PFSK-1 (cell line): ENCODE measurements around the gene FGGY.

Experiments used
- FOXP2 ChIP-seq: optimal IDR thresholded peaks from 2 replicates; pipeline ENCODE3; 2011; ENCODE audit warnings: borderline replicate concordance, control low read depth, inconsistent platforms; ENCODE audit not compliant: insufficient read depth; ENCODE audit errors: extremely low read length, extremely low read depth
- POLR2AphosphoS5 ChIP-seq: IDR thresholded peaks from 2 replicates; pipeline ENCODE4 v1.6.1; 2012; ENCODE audit warnings: low read depth, mild to moderate bottlenecking, control low read depth, low read length, moderate library complexity
- SIN3A ChIP-seq: IDR thresholded peaks from 2 replicates; pipeline ENCODE4 v1.6.1; 2012; ENCODE audit warnings: mild to moderate bottlenecking, low read length, moderate library complexity, borderline replicate concordance; ENCODE audit not compliant: insufficient read depth
- TAF1 ChIP-seq: IDR thresholded peaks from 2 replicates; pipeline ENCODE4 v1.6.1; 2012; ENCODE audit warnings: low read length, control low read depth, borderline replicate concordance; ENCODE audit not compliant: insufficient read depth
- TF ChIP-seq, protein P1 (sequence below), 2 experiments: IDR thresholded peaks; 2 replicates each; pipeline versions ENCODE4 v1.6.1 to v1.8.0; 2011 to 2012; ENCODE audit warnings: low read depth in 2 of 2, low read length in 2 of 2, control low read depth in 1 of 2, inconsistent platforms in 1 of 2, mild to moderate bottlenecking in 1 of 2, moderate library complexity in 1 of 2; ENCODE audit not compliant: insufficient read depth in 1 of 2

The FGGY gene

DNA sequence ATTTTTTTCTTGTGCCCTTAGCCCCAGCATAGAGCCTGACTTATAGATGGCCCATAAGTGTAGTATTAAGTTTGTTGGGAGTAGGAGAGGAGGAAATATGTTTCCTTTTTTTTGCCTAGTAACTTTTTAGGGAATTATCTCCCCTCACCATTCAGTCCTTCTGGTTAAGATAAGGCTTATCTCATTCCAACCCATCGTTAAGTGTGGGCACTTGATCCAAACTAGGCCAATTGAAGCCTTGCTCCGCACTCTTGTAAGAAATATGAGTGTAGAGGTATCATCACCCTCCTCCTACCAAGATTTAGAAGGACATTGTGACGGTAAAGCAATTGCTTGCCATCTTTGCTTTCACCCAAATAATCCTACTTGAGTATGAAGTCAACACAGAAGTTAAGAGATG, 8.8 kb upstream of the FGGY start:
- TF ChIP-seq, protein P1, sequence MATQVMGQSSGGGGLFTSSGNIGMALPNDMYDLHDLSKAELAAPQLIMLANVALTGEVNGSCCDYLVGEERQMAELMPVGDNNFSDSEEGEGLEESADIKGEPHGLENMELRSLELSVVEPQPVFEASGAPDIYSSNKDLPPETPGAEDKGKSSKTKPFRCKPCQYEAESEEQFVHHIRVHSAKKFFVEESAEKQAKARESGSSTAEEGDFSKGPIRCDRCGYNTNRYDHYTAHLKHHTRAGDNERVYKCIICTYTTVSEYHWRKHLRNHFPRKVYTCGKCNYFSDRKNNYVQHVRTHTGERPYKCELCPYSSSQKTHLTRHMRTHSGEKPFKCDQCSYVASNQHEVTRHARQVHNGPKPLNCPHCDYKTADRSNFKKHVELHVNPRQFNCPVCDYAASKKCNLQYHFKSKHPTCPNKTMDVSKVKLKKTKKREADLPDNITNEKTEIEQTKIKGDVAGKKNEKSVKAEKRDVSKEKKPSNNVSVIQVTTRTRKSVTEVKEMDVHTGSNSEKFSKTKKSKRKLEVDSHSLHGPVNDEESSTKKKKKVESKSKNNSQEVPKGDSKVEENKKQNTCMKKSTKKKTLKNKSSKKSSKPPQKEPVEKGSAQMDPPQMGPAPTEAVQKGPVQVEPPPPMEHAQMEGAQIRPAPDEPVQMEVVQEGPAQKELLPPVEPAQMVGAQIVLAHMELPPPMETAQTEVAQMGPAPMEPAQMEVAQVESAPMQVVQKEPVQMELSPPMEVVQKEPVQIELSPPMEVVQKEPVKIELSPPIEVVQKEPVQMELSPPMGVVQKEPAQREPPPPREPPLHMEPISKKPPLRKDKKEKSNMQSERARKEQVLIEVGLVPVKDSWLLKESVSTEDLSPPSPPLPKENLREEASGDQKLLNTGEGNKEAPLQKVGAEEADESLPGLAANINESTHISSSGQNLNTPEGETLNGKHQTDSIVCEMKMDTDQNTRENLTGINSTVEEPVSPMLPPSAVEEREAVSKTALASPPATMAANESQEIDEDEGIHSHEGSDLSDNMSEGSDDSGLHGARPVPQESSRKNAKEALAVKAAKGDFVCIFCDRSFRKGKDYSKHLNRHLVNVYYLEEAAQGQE (IDR thresholded peaks at IDR 0.05; ENCODE audit: insufficient read depth in 1 of 2, low read depth in 2 of 2, low read length in 2 of 2), result no peak
- TF ChIP-seq SIN3A (no peak), POLR2AphosphoS5 (no peak), TAF1 (no peak), FOXP2 (no peak)

DNA sequence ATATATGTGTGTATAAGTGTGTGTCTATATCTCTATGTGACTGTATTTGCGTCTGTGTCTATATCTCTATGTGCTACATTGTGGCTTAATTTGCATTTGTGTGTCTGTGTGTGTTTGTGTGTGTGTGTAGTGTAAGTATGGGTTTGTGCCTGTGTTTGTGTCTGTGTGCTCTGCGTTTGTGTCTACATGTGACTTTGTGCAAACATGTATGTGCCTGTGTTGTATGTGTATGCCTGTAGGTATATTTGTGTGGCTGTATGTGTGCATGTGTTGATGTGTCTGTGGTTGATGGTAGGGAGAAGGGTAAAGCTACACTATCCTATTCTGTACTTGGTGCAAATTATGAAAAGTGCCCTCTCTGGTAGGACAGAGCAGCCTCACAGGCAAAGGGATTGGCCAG, 7.3 kb upstream of the FGGY start:
- TF ChIP-seq SIN3A (no peak), FOXP2 (no peak), TAF1 (no peak), POLR2AphosphoS5 (no peak)

- TF ChIP-seq, protein P1 (IDR thresholded peaks at IDR 0.05; ENCODE audit: insufficient read depth in 1 of 2, low read depth in 2 of 2, low read length in 2 of 2), result no peak
- TF ChIP-seq POLR2AphosphoS5 (no peak), FOXP2 (no peak), TAF1 (no peak), SIN3A (no peak)
Observed at GRCh38 chr1:59290193-59290949, 6.5 kb upstream of the FGGY start.

- TF ChIP-seq TAF1, result no peak
- TF ChIP-seq FOXP2, result no peak
- TF ChIP-seq SIN3A, result no peak
- TF ChIP-seq, protein P1 (IDR thresholded peaks at IDR 0.05; ENCODE audit: insufficient read depth in 1 of 2, low read depth in 2 of 2, low read length in 2 of 2), result no peak
- no peak for TF ChIP-seq POLR2AphosphoS5
Observed at GRCh38 chr1:59291561-59291960, 5.3 kb upstream of the FGGY start.

DNA sequence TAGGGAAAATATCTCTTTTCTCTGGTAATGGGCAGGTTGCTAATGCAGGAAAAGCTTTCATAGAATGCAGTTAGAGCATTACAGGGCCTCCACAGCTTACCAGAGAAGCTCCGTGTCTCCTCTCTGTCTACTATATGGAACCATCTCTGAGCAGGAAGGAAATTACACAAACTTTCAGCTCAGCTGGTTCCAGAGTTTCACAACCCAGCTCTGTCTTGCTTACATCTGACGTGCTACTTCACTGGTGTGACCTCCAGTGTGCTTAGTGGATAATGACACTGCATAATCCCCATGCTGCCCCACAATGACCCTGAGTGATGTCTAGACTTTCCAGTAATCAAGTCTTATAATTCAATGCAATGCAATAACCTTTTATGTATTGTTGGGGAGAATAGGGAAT, 4.3 kb upstream of the FGGY start:
- TF ChIP-seq TAF1, result no peak
- no peak for TF ChIP-seq FOXP2
- TF ChIP-seq, protein P1 (IDR thresholded peaks at IDR 0.05; ENCODE audit: insufficient read depth in 1 of 2, low read depth in 2 of 2, low read length in 2 of 2), result no peak
- no peak for TF ChIP-seq SIN3A
- no peak for TF ChIP-seq POLR2AphosphoS5
